Right atrium auricular region (tissue), 2 donors: Measurements from ENCODE around the gene PIP4P1. TPM values are rescaled to one million over a fixed set of nuclear protein-coding genes. Genes with fewer than 3 reads are reported as not detected.

Source experiments
- DNase-seq: peaks from one replicate; pipeline ENCODE4 v3.0.0-alpha.2; 2019; ENCODE audit warnings: low spot score
- H3K27ac ChIP-seq, 2 donors: fragments of 200-600 bp; sonication (generic); 1 replicate in 1 of 2; 2 replicates in 1 of 2; pipeline ENCODE4 v1.5.1; 2016 to 2019
- H3K27me3 ChIP-seq, 2 donors: fragments of 200-600 bp; sonication (generic); one replicate each; pipeline versions ENCODE4 v1.5.1 to v1.6.0; 2017 to 2019
- H3K36me3 ChIP-seq: fragments of 200-600 bp; sonication (generic); one replicate; pipeline ENCODE4 v1.5.1; 2016
- H3K4me1 ChIP-seq, 2 donors: fragments of 200-600 bp; sonication (generic); one replicate each; pipeline versions ENCODE4 v1.5.1 to v1.6.0; 2017 to 2019
- H3K4me3 ChIP-seq, 2 donors: fragments of 200-600 bp; sonication (generic); 1 replicate in 1 of 2; 2 replicates in 1 of 2; pipeline ENCODE4 v1.5.1; 2017 to 2019; ENCODE audit warnings: mild to moderate bottlenecking in 1 of 2, moderate library complexity in 1 of 2
- H3K9me3 ChIP-seq, 2 donors: fragments of 200-600 bp; sonication (generic); one replicate each; pipeline ENCODE4 v1.5.1; 2019
- total RNA-seq, 2 donors: library from RNA; depleted of rRNA; stranded (reverse); fragments of >200 nt; gene quantifications; one replicate each; pipeline ENCODE4 v1.1.0, GENCODE V29; 2016
- TF ChIP-seq, protein P1 (sequence below), 2 donors: fragments of 200-600 bp; sonication (generic); IDR thresholded peaks; one replicate each; pipeline ENCODE4 v1.5.1; 2019; ENCODE audit warnings: antibody characterized with exemption in 2 of 2

Gene PIP4P1
- total RNA-seq, 2 donors from 2014 or later, result 9.8 to 13.3 TPM

DNA sequence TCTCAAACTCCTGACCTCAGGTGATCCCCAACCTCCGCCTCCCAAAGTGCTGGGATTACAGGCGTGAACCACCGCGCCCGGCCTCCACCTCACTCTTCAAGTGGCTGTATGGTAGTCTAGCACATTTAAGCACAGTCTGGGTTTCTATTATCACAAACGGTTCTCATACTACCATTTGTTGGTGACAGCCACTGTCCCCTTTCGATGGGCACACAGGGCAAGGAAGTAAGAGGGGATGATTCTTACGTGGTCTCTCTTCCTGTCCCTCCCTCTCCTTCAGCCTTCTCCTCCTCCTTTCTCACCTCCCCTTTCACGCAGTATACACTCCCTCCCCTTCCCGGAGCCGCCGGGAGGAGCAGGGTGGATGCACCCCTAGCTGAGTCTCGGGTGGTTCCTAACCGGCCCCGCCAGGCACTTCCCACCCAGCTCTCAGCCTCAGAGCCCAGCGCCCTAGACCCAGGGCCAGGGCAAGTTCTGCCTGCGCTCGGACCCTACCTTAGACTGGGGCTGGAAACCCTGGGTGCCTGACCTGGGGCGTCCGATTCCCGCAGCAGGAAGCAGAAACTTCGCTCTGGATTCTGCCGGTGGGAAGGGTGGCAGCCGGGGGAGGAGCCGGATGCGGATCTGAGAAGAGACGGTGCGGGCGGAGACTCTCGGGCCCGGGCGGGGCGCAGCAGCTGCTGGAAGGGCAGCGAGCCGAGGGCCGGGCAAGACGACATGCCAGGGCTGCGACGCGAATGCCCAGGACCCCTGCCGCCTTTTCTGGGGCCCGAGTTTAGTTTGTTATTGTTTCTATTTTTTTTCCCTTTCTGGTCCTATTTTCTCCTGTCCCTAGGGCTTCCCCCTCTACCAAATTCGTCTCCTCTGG, 48.1 kb downstream of the PIP4P1 start, which contains the start of gene TEP1:
TSS of gene TEP1 (minus strand) at position 626 of the 868 bp plus-strand sequence. CDS start 5,062 bp downstream, outside the sequence.
- Histone ChIP-seq H3K36me3 (peaks cover 4% of the 10 kb centered on the region), H3K4me1 (peaks cover 0 to 11% of the 10 kb centered on the region in 2 donors), H3K4me3 (peak within 1 kb of the TSS; percentile 69 to 85), H3K27me3 (no peaks in the 10 kb centered on the region), H3K9me3 (no peaks in the 10 kb centered on the region), H3K27ac (peak within 1 kb of the TSS; percentile 96 to 97)
- peak; percentile 91 for DNase-seq
- TF ChIP-seq, protein P1, sequence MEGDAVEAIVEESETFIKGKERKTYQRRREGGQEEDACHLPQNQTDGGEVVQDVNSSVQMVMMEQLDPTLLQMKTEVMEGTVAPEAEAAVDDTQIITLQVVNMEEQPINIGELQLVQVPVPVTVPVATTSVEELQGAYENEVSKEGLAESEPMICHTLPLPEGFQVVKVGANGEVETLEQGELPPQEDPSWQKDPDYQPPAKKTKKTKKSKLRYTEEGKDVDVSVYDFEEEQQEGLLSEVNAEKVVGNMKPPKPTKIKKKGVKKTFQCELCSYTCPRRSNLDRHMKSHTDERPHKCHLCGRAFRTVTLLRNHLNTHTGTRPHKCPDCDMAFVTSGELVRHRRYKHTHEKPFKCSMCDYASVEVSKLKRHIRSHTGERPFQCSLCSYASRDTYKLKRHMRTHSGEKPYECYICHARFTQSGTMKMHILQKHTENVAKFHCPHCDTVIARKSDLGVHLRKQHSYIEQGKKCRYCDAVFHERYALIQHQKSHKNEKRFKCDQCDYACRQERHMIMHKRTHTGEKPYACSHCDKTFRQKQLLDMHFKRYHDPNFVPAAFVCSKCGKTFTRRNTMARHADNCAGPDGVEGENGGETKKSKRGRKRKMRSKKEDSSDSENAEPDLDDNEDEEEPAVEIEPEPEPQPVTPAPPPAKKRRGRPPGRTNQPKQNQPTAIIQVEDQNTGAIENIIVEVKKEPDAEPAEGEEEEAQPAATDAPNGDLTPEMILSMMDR (IDR thresholded peaks at IDR 0.05), result no peak

- Histone ChIP-seq H3K4me1 (peaks cover 0 to 11% of the 10 kb centered on the region in 2 donors), H3K4me3 (peak overlapping the region; percentile 69 to 85), H3K9me3 (no peaks in the 10 kb centered on the region), H3K36me3 (peaks cover 11% of the 10 kb centered on the region), H3K27me3 (no peaks in the 10 kb centered on the region), H3K27ac (peak overlapping the region; percentile 96 to 97)
- TF ChIP-seq, protein P1 (IDR thresholded peaks at IDR 0.05), result no peak
- DNase-seq, result no peak
Observed at GRCh38 chr14:20412411-20412810, 48.8 kb downstream of the PIP4P1 start.

DNA sequence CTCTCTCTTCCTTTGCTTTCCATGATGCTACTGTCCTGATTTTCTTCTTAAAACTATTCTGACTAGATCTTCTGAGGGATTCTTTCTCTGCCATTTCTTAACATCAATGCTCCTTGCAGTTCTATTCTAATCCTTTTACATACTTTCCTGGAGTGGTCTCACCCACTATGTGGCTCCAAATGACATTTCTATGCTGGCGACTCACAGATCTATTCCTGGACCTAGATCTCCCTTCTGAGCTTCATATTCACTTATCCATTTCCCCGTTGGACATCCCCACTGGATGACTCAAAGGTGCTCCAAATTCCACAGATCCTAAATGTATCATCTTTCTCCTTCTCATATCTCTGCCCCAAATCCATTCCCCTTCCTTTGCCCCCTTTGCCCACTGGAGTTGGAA, 52.0 kb downstream of the PIP4P1 start:
- Histone ChIP-seq H3K9me3 (no peaks in the 10 kb centered on the region), H3K4me1 (peaks cover 0 to 10% of the 10 kb centered on the region in 2 donors), H3K27ac (peak overlapping the region in 1 of 2 donors; percentile 21), H3K36me3 (peaks cover 43% of the 10 kb centered on the region), H3K4me3 (no peak overlapping the region), H3K27me3 (no peaks in the 10 kb centered on the region)
- no peak for DNase-seq
- TF ChIP-seq, protein P1 (IDR thresholded peaks at IDR 0.05), result no peak

Other genes with a start within 250 kb of the PIP4P1 start
- not detected for gene OR11H6, start 237.7 kb downstream of the PIP4P1 start, total RNA-seq
- not detected for gene OR11H7, start 232.5 kb downstream of the PIP4P1 start, total RNA-seq
- not detected for gene OR11H4, start 222.1 kb downstream of the PIP4P1 start, total RNA-seq
- 1 to 10 TPM; 4.3 to 7.7 TPM for gene TTC5, start 155.5 kb downstream of the PIP4P1 start, total RNA-seq
- 10 to 100 TPM; 52.9 to 71.1 TPM for gene CCNB1IP1, start 128.2 kb downstream of the PIP4P1 start, total RNA-seq
- 1 to 10 TPM; 6.5 to 8.9 TPM for gene PARP2, start 117.8 kb downstream of the PIP4P1 start, total RNA-seq
- 10 to 100 TPM in 1 of 2 donors, 1 to 10 TPM in 1; 6.9 to 11.9 TPM for gene TEP1, start 47.9 kb downstream of the PIP4P1 start, total RNA-seq
- gene KLHL33, start 25.3 kb downstream of the PIP4P1 start, total RNA-seq, result under 1 TPM; 0.35 to 0.44 TPM
- gene OSGEP, start 6.6 kb downstream of the PIP4P1 start, total RNA-seq, result 10 to 100 TPM; 23.8 to 30.1 TPM
- 10 to 100 TPM; 72.6 to 97.6 TPM for gene APEX1, start 6.2 kb downstream of the PIP4P1 start, total RNA-seq
- gene PNP, start 8.0 kb upstream of the PIP4P1 start, total RNA-seq, result 10 to 100 TPM in 1 of 2 donors, 1 to 10 TPM in 1; 7.4 to 25.2 TPM
- not detected for gene RNASE10, start 44.1 kb upstream of the PIP4P1 start, total RNA-seq
- not detected for gene RNASE9, start 99.6 kb upstream of the PIP4P1 start, total RNA-seq
- gene RNASE11, start 126.6 kb upstream of the PIP4P1 start, total RNA-seq, result not detected
- gene RNASE12, start 129.9 kb upstream of the PIP4P1 start, total RNA-seq, result not detected
- gene OR6S1, start 180.3 kb upstream of the PIP4P1 start, total RNA-seq, result not detected
- gene RNASE4, start 223.1 kb upstream of the PIP4P1 start, total RNA-seq, result 10 to 100 TPM; 19.5 to 44.4 TPM
- gene ANG, start 227.3 kb upstream of the PIP4P1 start, total RNA-seq, result 10 to 100 TPM in 1 of 2 donors, 1 to 10 TPM in 1; 4.4 to 14.5 TPM